Aortic smooth muscle cell (primary cell): ENCODE measurements around the gene MIR17HG. TPM values are rescaled to one million over a fixed set of nuclear protein-coding genes. Genes with fewer than 3 reads are reported as not detected.

Source experiments
- total RNA-seq: library from RNA; depleted of rRNA; stranded (reverse); fragments of >200 nt; gene quantifications from 2 replicates; pipeline ENCODE4 v1.2.3, GENCODE V29; 2014

MIR17HG gene
- total RNA-seq, result 1.9 and 2.8 TPM in 2 replicates

DNA sequence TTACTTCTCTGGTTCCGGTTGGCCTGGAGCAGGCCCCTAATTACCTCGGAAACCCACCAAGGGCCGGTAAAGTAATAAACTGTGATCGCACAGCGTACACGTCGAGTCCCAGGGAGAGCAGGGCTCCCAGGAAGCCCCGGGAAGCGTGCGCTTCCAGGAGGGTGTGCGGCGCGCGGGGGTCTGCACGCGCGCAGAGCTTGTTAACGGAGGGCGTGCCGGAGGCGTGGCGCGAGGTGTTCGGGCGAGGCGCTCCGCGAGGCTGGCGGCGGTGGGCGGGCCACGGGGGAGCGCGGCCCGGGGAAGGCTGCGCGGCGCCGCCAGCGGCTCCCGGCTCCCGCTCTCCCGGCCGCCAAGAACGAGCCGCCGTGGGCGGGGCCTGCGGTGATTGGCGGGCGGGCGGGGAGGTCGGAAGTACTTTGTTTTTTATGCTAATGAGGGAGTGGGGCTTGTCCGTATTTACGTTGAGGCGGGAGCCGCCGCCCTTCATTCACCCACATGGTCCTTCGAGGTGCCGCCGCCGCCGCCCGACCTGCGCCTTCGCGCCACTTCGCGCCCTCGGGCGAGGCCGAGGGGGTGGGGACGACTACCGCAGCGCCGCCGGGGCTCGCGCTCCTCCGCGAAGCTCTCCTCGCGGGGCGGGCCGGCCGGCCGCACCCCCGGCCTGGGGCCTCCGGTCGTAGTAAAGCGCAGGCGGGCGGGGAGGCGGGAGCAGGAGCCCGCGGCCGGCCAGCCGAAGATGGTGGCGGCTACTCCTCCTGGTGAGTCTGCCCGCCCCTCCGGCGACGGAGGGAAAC is at the start of gene MIR17HG:
TSS of gene MIR17HG (plus strand) at position 486 of the 794 bp plus-strand sequence.

DNA sequence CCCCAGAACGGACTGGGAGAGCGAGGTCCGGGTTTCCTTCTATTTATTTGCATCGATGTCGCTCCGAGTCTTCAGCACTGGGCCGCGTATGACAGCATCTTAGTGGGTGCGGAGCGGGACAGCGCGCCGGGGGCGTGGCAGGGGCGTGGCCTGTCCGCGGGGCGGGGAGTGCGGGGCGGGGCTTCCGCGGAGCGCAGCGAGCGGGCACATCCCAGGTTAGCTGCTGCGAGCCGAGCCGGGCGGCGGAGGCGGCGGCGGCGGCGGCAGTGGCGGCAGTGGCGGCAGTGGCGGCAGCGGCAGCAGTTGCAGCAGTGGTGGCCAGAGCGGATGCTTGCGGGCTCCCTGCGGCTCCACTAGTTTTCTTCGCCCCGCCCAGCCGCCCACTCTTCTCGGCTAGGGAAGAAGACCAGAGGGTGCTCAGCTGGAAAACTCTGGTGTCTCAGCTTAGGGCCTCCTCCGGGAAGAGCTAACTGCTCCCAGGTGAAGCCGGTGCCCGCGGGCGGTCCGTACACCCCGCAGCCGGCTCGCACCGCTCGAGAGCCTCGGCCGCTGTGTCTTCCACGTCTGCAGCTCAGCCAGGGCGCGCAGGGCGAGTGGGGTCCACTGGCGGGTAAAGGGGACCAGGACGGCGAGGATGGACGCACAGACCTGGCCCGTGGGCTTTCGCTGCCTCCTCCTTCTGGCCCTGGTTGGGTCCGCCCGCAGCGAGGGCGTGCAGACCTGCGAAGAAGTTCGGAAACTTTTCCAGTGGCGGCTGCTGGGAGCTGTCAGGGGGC is 51.1 kb downstream of the MIR17HG start, which contains the start of gene GPC5:
TSS of gene GPC5 (plus strand) at position 209 of the 776 bp plus-strand sequence.

Other genes starting within 250 kb of the MIR17HG start
- not detected in 2 replicates for gene GPC5, start 50.9 kb downstream of the MIR17HG start, total RNA-seq